Measurements from ENCODE around the gene RNF13.

The RNF13 gene

GRCh38 chr3:149908424-149908957 is 95.5 kb downstream of the RNF13 start:
- Histone ChIP-seq H3K4me1 (peaks cover 0 to 4% (median 0%) of the 10 kb centered on the region in 4 donors), H3K36me3 (no peaks in the 10 kb centered on the region), H3K27me3 (no peaks in the 10 kb centered on the region), H3K4me3 (no peak overlapping the region), H3K9me3 (no peaks in the 10 kb centered on the region), H3K27ac (no peak overlapping the region)
- intact Hi-C loops (cut with DNase I; ENCODE audit: low total_unique reads) = no loop called here
- no peak for DNase-seq
- TF ChIP-seq, protein P1, sequence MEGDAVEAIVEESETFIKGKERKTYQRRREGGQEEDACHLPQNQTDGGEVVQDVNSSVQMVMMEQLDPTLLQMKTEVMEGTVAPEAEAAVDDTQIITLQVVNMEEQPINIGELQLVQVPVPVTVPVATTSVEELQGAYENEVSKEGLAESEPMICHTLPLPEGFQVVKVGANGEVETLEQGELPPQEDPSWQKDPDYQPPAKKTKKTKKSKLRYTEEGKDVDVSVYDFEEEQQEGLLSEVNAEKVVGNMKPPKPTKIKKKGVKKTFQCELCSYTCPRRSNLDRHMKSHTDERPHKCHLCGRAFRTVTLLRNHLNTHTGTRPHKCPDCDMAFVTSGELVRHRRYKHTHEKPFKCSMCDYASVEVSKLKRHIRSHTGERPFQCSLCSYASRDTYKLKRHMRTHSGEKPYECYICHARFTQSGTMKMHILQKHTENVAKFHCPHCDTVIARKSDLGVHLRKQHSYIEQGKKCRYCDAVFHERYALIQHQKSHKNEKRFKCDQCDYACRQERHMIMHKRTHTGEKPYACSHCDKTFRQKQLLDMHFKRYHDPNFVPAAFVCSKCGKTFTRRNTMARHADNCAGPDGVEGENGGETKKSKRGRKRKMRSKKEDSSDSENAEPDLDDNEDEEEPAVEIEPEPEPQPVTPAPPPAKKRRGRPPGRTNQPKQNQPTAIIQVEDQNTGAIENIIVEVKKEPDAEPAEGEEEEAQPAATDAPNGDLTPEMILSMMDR (IDR thresholded peaks at IDR 0.05) = no peak

GRCh38 chr3:149909923-149910322 is 96.9 kb downstream of the RNF13 start:
- intact Hi-C loops (cut with DNase I; ENCODE audit: low total_unique reads) = no loop called here
- Histone ChIP-seq H3K4me3 (no peak overlapping the region), H3K36me3 (no peaks in the 10 kb centered on the region), H3K9me3 (no peaks in the 10 kb centered on the region), H3K27me3 (no peaks in the 10 kb centered on the region), H3K27ac (no peak overlapping the region), H3K4me1 (peaks cover 0 to 4% (median 0%) of the 10 kb centered on the region in 4 donors)
- TF ChIP-seq, protein P1 (IDR thresholded peaks at IDR 0.05) = no peak
- no peak for DNase-seq

- intact Hi-C loops (cut with DNase I; ENCODE audit: low total_unique reads) = no loop called here
- H3K27me3 ChIP-seq = no peaks in the 10 kb centered on the region
- TF ChIP-seq, protein P1 (IDR thresholded peaks at IDR 0.05) = no peak
- no peaks in the 10 kb centered on the region for H3K4me1 ChIP-seq
- DNase-seq = no peak
- no peak overlapping the region for H3K4me3 ChIP-seq
- H3K36me3 ChIP-seq = peaks cover 9 to 13% (median 10%) of the 10 kb centered on the region in 3 donors
- H3K27ac ChIP-seq = no peak overlapping the region
- H3K9me3 ChIP-seq = no peaks in the 10 kb centered on the region
Observed at GRCh38 chr3:149917124-149917667, 104.2 kb downstream of the RNF13 start.

DNA sequence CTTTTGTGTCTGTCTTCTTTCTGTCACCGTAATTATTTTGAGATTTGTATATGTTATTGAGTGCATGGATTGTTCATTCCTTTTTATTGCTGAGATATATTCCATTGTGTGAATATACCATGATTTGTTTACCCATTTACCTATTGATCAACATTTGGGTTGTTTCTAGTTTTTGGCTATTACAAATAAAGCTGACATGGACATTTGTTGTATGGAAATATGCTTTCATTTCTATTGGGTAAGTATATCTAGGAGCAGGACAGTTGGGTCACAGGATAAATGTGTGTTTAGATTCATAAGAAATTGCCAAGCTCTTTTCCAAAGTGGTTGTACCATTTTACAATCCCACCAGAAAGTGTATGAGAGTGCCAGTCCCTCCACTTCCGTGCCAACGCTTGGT is 106.5 kb downstream of the RNF13 start:
- H3K4me3 ChIP-seq = no peak overlapping the region
- peaks cover 11 to 16% (median 14%) of the 10 kb centered on the region in 3 donors for H3K36me3 ChIP-seq
- TF ChIP-seq, protein P1 (IDR thresholded peaks at IDR 0.05) = no peak
- intact Hi-C loops (cut with DNase I; ENCODE audit: low total_unique reads) = no loop called here
- no peaks in the 10 kb centered on the region for H3K4me1 ChIP-seq
- no peak for DNase-seq
- H3K27ac ChIP-seq = no peak overlapping the region
- no peaks in the 10 kb centered on the region for H3K9me3 ChIP-seq
- H3K27me3 ChIP-seq = no peaks in the 10 kb centered on the region

GRCh38 chr3:149920119-149920518 is 107.1 kb downstream of the RNF13 start:
- DNase-seq = no peak
- Histone ChIP-seq H3K27me3 (no peaks in the 10 kb centered on the region), H3K4me3 (no peak overlapping the region), H3K4me1 (no peaks in the 10 kb centered on the region), H3K9me3 (no peaks in the 10 kb centered on the region), H3K36me3 (peaks cover 11 to 16% (median 14%) of the 10 kb centered on the region in 3 donors), H3K27ac (no peak overlapping the region)
- intact Hi-C loops (cut with DNase I; ENCODE audit: low total_unique reads) = no loop called here
- TF ChIP-seq, protein P1 (IDR thresholded peaks at IDR 0.05) = no peak

All from tibial artery (tissue), 4 donors.